Neural progenitor cell (in vitro differentiated cells): ENCODE measurements around the gene MEIS2.

Source experiments
- EZH2 ChIP-seq: fragments of 200-600 bp; sonication (generic); IDR thresholded peaks from 2 replicates; pipeline ENCODE4 v1.6.1; 2017; ENCODE audit warnings: antibody characterized with exemption, mild to moderate bottlenecking, moderate library complexity
- EZH2phosphoT487 ChIP-seq: fragments of 200-600 bp; sonication (generic); IDR thresholded peaks from 2 replicates; pipeline ENCODE4 v1.6.1; 2017; ENCODE audit warnings: antibody characterized with exemption
- TF ChIP-seq, protein P1 (sequence below): fragments of 200-600 bp; sonication (generic); IDR thresholded peaks from 2 replicates; pipeline ENCODE4 v1.5.1; 2017; ENCODE audit warnings: antibody characterized with exemption, mild to moderate bottlenecking

DNA sequence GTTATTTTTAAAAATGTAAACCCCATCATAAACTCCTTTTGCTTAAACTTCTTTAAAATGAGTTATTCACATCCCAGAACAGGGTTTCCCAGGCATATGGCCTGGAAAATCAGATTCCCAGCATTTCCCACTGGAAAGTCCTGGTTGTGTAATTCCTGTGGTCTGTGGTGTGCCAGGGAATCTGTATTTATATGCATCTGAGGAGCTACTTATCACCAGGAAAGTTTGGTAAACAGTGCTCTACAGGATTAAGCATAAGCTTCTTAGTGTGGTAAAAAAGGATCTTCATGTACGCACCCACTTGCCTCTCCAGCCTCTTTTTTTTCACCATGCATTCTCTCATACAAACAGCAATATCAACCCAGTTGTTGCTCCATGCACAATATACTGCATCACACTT, 28.2 kb downstream of the MEIS2 start:
- TF ChIP-seq, protein P1, sequence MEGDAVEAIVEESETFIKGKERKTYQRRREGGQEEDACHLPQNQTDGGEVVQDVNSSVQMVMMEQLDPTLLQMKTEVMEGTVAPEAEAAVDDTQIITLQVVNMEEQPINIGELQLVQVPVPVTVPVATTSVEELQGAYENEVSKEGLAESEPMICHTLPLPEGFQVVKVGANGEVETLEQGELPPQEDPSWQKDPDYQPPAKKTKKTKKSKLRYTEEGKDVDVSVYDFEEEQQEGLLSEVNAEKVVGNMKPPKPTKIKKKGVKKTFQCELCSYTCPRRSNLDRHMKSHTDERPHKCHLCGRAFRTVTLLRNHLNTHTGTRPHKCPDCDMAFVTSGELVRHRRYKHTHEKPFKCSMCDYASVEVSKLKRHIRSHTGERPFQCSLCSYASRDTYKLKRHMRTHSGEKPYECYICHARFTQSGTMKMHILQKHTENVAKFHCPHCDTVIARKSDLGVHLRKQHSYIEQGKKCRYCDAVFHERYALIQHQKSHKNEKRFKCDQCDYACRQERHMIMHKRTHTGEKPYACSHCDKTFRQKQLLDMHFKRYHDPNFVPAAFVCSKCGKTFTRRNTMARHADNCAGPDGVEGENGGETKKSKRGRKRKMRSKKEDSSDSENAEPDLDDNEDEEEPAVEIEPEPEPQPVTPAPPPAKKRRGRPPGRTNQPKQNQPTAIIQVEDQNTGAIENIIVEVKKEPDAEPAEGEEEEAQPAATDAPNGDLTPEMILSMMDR = no peak
- TF ChIP-seq EZH2 (no peak), EZH2phosphoT487 (no peak)
